Heart left ventricle (tissue), 16 donors: Measurements from ENCODE around the gene KRTAP5-5. TPM values are rescaled to one million over a fixed set of nuclear protein-coding genes. Genes with fewer than 3 reads are reported as not detected.
A peak's percentile ranks its signal among the peaks of the same experiment; 100 is the strongest.

Experiments used
- ATAC-seq, 4 donors: fragments of 200-7000 bp; cut with Tn5 transposase; one replicate each; pipeline ENCODE4 v1.9.1; 2020 to 2022; ENCODE audit warnings: moderate library complexity in 4 of 4, mild to moderate bottlenecking in 3 of 4, moderate number of reproducible peaks in 1 of 4
- DNase-seq, 5 donors: peaks; one replicate each; pipeline ENCODE4 v3.0.0-alpha.2; 2020
- H3K27ac ChIP-seq, 12 donors: fragments of 200-600 bp; sonication (generic) in 4 of 12; one replicate each; pipeline versions ENCODE4 v1.5.0 to v1.8.0; 2016 to 2022; ENCODE audit warnings: mild to moderate bottlenecking in 2 of 12
- H3K27me3 ChIP-seq, 9 donors: fragments of 200-600 bp; sonication (generic) in 2 of 9; one replicate each; pipeline versions ENCODE4 v1.5.1 to v1.8.0; 2016 to 2022; ENCODE audit warnings: mild to moderate bottlenecking in 3 of 9
- H3K36me3 ChIP-seq, 9 donors: fragments of 200-600 bp; sonication (generic) in 2 of 9; one replicate each; pipeline versions ENCODE4 v1.5.0 to v1.8.0; 2018 to 2022; ENCODE audit warnings: mild to moderate bottlenecking in 2 of 9
- H3K4me1 ChIP-seq, 12 donors: fragments of 200-600 bp; sonication (generic) in 4 of 12; one replicate each; pipeline versions ENCODE4 v1.5.0 to v1.8.0; 2016 to 2022; ENCODE audit warnings: mild to moderate bottlenecking in 3 of 12
- H3K4me3 ChIP-seq, 12 donors: fragments of 200-600 bp; sonication (generic) in 4 of 12; one replicate each; pipeline versions ENCODE4 v1.5.0 to v1.8.0; 2017 to 2022; ENCODE audit warnings: mild to moderate bottlenecking in 9 of 12, moderate library complexity in 4 of 12
- H3K9me3 ChIP-seq, 12 donors: fragments of 200-600 bp; sonication (generic) in 4 of 12; one replicate each; pipeline versions ENCODE4 v1.5.0 to v1.8.0; 2016 to 2022; ENCODE audit warnings: mild to moderate bottlenecking in 1 of 12
- POLR2A ChIP-seq, 2 donors: fragments of 450-650 bp; IDR thresholded peaks; one replicate each; pipeline ENCODE4 v1.6.1; 2017; ENCODE audit warnings: antibody characterized with exemption in 2 of 2, mild to moderate bottlenecking in 2 of 2, moderate library complexity in 2 of 2
- WGBS, 4 donors: extraction: QIAGEN DNeasy Blood & Tissue Kit in 2 of 4; methylation state at CpG; one replicate each; pipeline versions ENCODE4 v1.1.5 to v1.1.7; 2013 to 2018; 5-methylcytosine and 5-hydroxymethylcytosine counted together
- intact Hi-C, 10 donors: fragments of 100-400 bp; cut with DNase I; formaldehyde crosslinking; loops; one replicate each; pipeline versions ENCODE4 v1.11.1 to v1.14.2; 2022
- polyA plus RNA-seq, 2 donors: library from polyadenylated mRNA; stranded (reverse); fragments of 200-250 nt; gene quantifications; one replicate each; pipeline ENCODE4 v1.2.3, GENCODE V29; 2013
- total RNA-seq, 9 donors: library from RNA; depleted of rRNA in 2 of 9; stranded (reverse); fragments of >200 nt in 2 of 9; fragmentation: NEBNext Ultra II Directional in 3 of 9; extraction: Animal tissue kit (Norgen Biotek cat#: 25700) in 3 of 9; gene quantifications; one replicate each; pipeline versions ENCODE4 v1.1.0 to v1.2.4, GENCODE V29; 2016 to 2023
- TF ChIP-seq, protein P1 (sequence below), 12 donors: fragments of 200-600 bp; sonication (generic) in 4 of 12; IDR thresholded peaks; one replicate each; pipeline versions ENCODE4 v1.5.0 to v1.8.0; 2018 to 2022; ENCODE audit warnings: antibody characterized with exemption in 12 of 12, mild to moderate bottlenecking in 5 of 12
- donor health status: ischemic (EF 13 %, LVEDD 7.1; RV severe dilation, severe dysfunction).
- donor health status: healthy with polysubstance abuse.
- donor health status: DM: no; HTN: yes; CAD: no.
- donor health status: DM: no; HTN: no; CAD: no.
- donor health status: ischemic (EF 25% LVEDD 6.9; RV normal size, moderate dysfunction).
- donor health status: ischemic (EF 25% LVEDD 5.7; RV mildly dilated, moderate dysfunction).
- donor health status: healthy.
- donor health status: DM: yes; HTN: yes; CAD: no.
- donor health status: ischemic (EF 35%, LVEDD 5.7; RV mildly dilated, moderate dysfunction).
- donor health status: nonischemic (EF 11% LVEDD 7.7; RV severe dilation, severe dysfunction).
- donor health status: DM: yes; HTN: yes; CAD: no.
- donor health status: PGD.
- donor health status: ischemic (EF 29% LVEDD 5.4; RV normal size, mild dysfunction).
- donor health status: nonischemic (EF 23%, LVEDD 6.1; RV moderate dilation, normal function).

Gene KRTAP5-5
- total and polyA plus RNA-seq, 11 donors = not detected

DNA sequence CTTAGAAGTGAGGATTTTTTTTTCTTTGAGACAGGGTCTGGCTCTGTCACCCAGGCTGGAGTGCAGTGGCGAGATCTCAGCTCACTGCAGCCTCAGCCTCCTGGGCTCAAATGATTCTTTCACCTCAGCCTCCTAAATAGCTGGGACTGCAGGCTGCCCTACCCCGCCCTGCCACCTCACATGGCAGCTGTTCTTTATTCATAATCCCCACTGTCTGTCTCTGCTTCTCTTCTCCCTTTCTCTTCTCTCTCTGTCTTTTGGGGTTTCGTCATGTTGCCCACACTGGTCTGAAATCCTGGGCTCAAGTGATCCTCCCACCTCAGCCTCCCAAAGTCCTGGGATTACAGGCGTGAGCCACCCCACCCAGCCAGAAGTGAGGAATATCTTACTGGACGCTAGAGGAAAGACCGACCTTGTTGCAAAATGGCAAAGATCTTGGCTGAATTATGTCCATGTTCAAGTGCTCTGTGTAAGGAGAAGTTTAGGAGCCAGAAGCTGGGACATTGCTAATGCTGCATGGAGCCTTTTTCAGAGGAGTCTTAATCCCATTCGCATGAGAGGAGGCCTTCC is 21.9 kb downstream of the KRTAP5-5 start:
- WGBS, 4 donors = 88 to 93% (median 91%) methylated on average over 7 of the region's 7 CpGs
- TF ChIP-seq, protein P1, sequence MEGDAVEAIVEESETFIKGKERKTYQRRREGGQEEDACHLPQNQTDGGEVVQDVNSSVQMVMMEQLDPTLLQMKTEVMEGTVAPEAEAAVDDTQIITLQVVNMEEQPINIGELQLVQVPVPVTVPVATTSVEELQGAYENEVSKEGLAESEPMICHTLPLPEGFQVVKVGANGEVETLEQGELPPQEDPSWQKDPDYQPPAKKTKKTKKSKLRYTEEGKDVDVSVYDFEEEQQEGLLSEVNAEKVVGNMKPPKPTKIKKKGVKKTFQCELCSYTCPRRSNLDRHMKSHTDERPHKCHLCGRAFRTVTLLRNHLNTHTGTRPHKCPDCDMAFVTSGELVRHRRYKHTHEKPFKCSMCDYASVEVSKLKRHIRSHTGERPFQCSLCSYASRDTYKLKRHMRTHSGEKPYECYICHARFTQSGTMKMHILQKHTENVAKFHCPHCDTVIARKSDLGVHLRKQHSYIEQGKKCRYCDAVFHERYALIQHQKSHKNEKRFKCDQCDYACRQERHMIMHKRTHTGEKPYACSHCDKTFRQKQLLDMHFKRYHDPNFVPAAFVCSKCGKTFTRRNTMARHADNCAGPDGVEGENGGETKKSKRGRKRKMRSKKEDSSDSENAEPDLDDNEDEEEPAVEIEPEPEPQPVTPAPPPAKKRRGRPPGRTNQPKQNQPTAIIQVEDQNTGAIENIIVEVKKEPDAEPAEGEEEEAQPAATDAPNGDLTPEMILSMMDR (IDR thresholded peaks at IDR 0.05) = no peak
- TF ChIP-seq POLR2A (IDR thresholded peaks at IDR 0.05) = no peak
- Histone ChIP-seq H3K9me3 (no peaks in the 10 kb centered on the region), H3K27ac (no peak overlapping the region), H3K36me3 (no peaks in the 10 kb centered on the region), H3K27me3 (peaks cover 0 to 27% (median 0%) of the 10 kb centered on the region in 9 donors), H3K4me3 (no peak overlapping the region), H3K4me1 (peaks cover 0 to 8% (median 0%) of the 10 kb centered on the region in 12 donors)
- intact Hi-C loops = loop anchor here in 9 of 10 donors (1.0 to 10.0 kb wide), 7 partner anchors 41 to 506 kb away; partner anchors contain the start of gene SYT8 (in 1 of the 9)
- DNase-seq = no peak
- ATAC-seq = no peak

DNA sequence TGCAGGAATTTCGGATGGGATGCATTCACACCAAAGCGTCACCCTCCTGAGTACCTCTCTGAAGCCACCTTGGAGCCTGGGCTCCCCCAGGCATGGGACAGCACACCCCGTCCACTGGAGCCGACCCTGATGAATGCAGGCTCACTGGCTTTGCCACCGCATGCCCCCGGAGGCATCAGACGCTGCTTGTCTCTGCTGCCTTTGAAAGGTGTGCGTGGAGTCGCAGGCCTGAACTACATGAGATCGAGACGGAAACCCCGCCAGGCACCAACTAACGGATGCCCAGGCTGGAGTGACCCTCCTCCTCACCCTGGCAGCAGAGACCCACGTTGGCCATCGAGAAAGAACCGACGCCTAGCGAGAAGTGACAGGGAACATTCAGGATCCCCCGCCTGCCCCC is 22.5 kb downstream of the KRTAP5-5 start:
- H3K9me3 ChIP-seq = no peaks in the 10 kb centered on the region
- ATAC-seq (no peak), DNase-seq (peak in 1 of 5 donors; percentile 12)
- no peak overlapping the region for H3K27ac ChIP-seq
- H3K36me3 ChIP-seq = no peaks in the 10 kb centered on the region
- H3K27me3 ChIP-seq = peaks cover 0 to 27% (median 0%) of the 10 kb centered on the region in 9 donors
- intact Hi-C loops = loop anchor here (1.0 to 10.0 kb wide), 11 partner anchors 40 to 505 kb away; partner anchors contain the start of gene SYT8 (in 2 of the 10)
- 81 to 86% (median 82%) methylated on average over 15 to 19 of the region's 19 CpGs for WGBS, 4 donors
- TF ChIP-seq, protein P1 (IDR thresholded peaks at IDR 0.05) = no peak
- no peak for TF ChIP-seq POLR2A (IDR thresholded peaks at IDR 0.05)
- H3K4me1 ChIP-seq = peaks cover 0 to 8% (median 0%) of the 10 kb centered on the region in 12 donors
- no peak overlapping the region for H3K4me3 ChIP-seq

DNA sequence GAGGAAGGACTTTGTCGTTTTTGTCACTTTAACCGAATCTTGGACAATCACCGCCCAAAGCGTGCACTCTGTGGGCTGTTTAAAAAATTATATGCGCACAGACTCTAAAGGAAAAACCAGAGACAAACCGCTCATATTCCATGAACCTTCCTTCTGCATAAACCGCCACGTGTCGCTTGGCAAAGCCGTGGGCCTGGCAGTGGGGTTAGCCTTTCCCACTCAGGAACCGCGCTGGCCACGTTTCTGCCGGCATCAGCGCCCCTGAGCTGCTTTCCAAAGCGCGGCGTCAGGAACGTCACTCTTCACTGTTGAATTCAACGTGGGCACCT is 22.8 kb downstream of the KRTAP5-5 start:
- H3K27me3 ChIP-seq = peaks cover 0 to 27% (median 0%) of the 10 kb centered on the region in 9 donors
- peaks cover 0 to 8% (median 0%) of the 10 kb centered on the region in 12 donors for H3K4me1 ChIP-seq
- TF ChIP-seq, protein P1 (IDR thresholded peaks at IDR 0.05) = no peak
- no peak for TF ChIP-seq POLR2A (IDR thresholded peaks at IDR 0.05)
- no peak overlapping the region for H3K4me3 ChIP-seq
- 52 to 67% (median 53%) methylated on average over 17 to 20 of the region's 20 CpGs for WGBS, 4 donors
- no peaks in the 10 kb centered on the region for H3K36me3 ChIP-seq
- H3K27ac ChIP-seq = no peak overlapping the region
- ATAC-seq = no peak
- peak in 1 of 5 donors; percentile 17 for DNase-seq
- intact Hi-C loops = loop anchor here (1.0 to 10.0 kb wide), 11 partner anchors 40 to 505 kb away; partner anchors contain the start of gene SYT8 (in 2 of the 10)
- no peaks in the 10 kb centered on the region for H3K9me3 ChIP-seq

GRCh38 chr11:1652771-1653540 is 23.4 kb downstream of the KRTAP5-5 start:
- H3K27ac ChIP-seq = no peak overlapping the region
- peaks cover 0 to 27% (median 0%) of the 10 kb centered on the region in 9 donors for H3K27me3 ChIP-seq
- 20 to 37% (median 32%) methylated on average over 9 to 34 of the region's 34 CpGs for WGBS, 4 donors
- TF ChIP-seq POLR2A (IDR thresholded peaks at IDR 0.05) = no peak
- TF ChIP-seq, protein P1 (IDR thresholded peaks at IDR 0.05) = peak; percentile 95 to 99 (median 97)
- H3K36me3 ChIP-seq = no peaks in the 10 kb centered on the region
- no peak overlapping the region for H3K4me3 ChIP-seq
- peaks cover 0 to 8% (median 0%) of the 10 kb centered on the region in 12 donors for H3K4me1 ChIP-seq
- DNase-seq = peak; percentile 67 to 89 (median 72)
- ATAC-seq = peak; percentile 59 to 89 (median 80)
- no peaks in the 10 kb centered on the region for H3K9me3 ChIP-seq
- intact Hi-C loops = loop anchor here (1.0 to 10.0 kb wide), 11 partner anchors 39 to 504 kb away; partner anchors contain the start of gene SYT8 (in 2 of the 10)
